Measurements from ENCODE around the gene KRT72. TPM values are rescaled to one million over a fixed set of nuclear protein-coding genes. Genes with fewer than 3 reads are reported as not detected.

Gene KRT72
- total and polyA plus RNA-seq, 2 experiments from 2014 or later, result not detected

GRCh38 chr12:52559979-52560378 is 41.3 kb downstream of the KRT72 start:
- Histone ChIP-seq H2AFZ (no peak overlapping the region), H3K4me1 (ENCODE audit: insufficient read depth) (no peaks in the 10 kb centered on the region), H3K79me2 (replicated peaks; ENCODE audit: insufficient read depth) (no peaks in the 10 kb centered on the region), H3K4me2 (no peak overlapping the region), H3K36me3 (ENCODE audit: insufficient read depth) (no peaks in the 10 kb centered on the region), H4K20me1 (replicated peaks; ENCODE audit: insufficient read depth) (no peaks in the 10 kb centered on the region), H3K9me2 (ENCODE audit: insufficient read depth) (0 out of 2 replicates have a peak, but pooled peaks cover 3% of the 10 kb centered on the region), H3K27ac (ENCODE audit: low read depth) (no peak overlapping the region), H3K27me3 (ENCODE audit: insufficient read depth) (no peaks in the 10 kb centered on the region), H3K4me3 (no peak overlapping the region), H3F3A (replicated peaks; ENCODE audit: low read depth) (no peaks in the 10 kb centered on the region)
- Mint-ChIP-seq H3K27me3 (ENCODE audit: insufficient read depth, low read depth, poor library complexity) (peaks cover 20% of the 10 kb centered on the region), H3K4me3 (no peak overlapping the region), H3K9me3 (no peaks in the 10 kb centered on the region), H3K36me3 (ENCODE audit: low read depth) (no peaks in the 10 kb centered on the region), H3K4me1 (no peaks in the 10 kb centered on the region; the same call in 2 of the 3 replicates), H3K27ac (no peak overlapping the region)
- ATAC-seq (no peak), DNase-seq (ENCODE audit: low spot score) (no peak)
- TF ChIP-seq EZH2 (IDR thresholded peaks at IDR 0.05; ENCODE audit: low read depth, unreplicated experiment) (no peak), CTCF (conservative IDR thresholded peaks at IDR 0.05; ENCODE audit: low read depth in 2 of 2) (no peak), ZNF331 (CRISPR knock-in tag; IDR thresholded peaks at IDR 0.05; ENCODE audit: low read depth) (no peak), REST (IDR thresholded peaks at IDR 0.05; ENCODE audit: unreplicated experiment) (no peak), CREB1 (CRISPR knock-in tag; IDR thresholded peaks at IDR 0.05; ENCODE audit: low read depth) (no peak), ZNF462 (CRISPR knock-in tag; IDR thresholded peaks at IDR 0.05) (no peak), ETS1 (IDR thresholded peaks at IDR 0.05) (no peak), POLR2AphosphoS5 (IDR thresholded peaks at IDR 0.05; ENCODE audit: low read depth) (no peak), STAT1 (IDR thresholded peaks at IDR 0.05; ENCODE audit: unreplicated experiment) (no peak), NANOG (IDR thresholded peaks at IDR 0.05; ENCODE audit: borderline replicate concordance) (no peak), EZH2phosphoT487 (IDR thresholded peaks at IDR 0.05; ENCODE audit: unreplicated experiment) (no peak), ZNF114 (CRISPR knock-in tag; IDR thresholded peaks at IDR 0.05) (no peak), JUNB (IDR thresholded peaks at IDR 0.05; ENCODE audit: unreplicated experiment) (no peak)

All from GM23338 (cell line).